ENCODE results near the gene ACR. TPM values are rescaled to one million over a fixed set of nuclear protein-coding genes. Genes with fewer than 3 reads are reported as not detected.
"Not testable (repeated sequence)": the region's sequence is repeated elsewhere in the genome, so short reads cannot be mapped to it uniquely, and the experiment has no call there.

The ACR gene
- total RNA-seq, 2 experiments from 2014 or later: not detected

DNA sequence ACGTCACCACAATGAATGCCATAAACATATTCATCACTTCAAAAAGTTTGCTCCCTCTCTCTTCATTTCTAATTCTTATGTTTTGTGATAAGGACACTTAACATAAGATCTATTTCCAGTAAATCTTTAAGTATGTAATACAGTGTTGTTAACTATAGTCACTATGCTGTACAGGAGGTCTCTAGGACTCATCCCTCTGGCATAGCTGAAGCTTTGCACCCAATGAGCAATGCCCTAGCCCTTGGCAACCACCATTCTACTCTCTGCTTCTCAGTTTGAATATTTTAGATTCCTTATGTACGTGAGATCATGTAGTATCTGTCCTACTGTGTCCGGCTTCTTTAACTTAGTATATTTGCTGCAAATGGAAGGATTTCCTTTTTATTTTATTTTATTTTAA lies 26.3 kb downstream of the ACR start:
- DNase-seq; H3K36me3 Mint-ChIP-seq (ENCODE audit: low read depth); CTCF ChIA-PET; H3K4me1 Mint-ChIP-seq; H3K4me3 Mint-ChIP-seq; H3K27me3 Mint-ChIP-seq; H3K9me3 Mint-ChIP-seq; POLR2A ChIA-PET; H3K27ac Mint-ChIP-seq: not testable (repeated sequence)

DNA sequence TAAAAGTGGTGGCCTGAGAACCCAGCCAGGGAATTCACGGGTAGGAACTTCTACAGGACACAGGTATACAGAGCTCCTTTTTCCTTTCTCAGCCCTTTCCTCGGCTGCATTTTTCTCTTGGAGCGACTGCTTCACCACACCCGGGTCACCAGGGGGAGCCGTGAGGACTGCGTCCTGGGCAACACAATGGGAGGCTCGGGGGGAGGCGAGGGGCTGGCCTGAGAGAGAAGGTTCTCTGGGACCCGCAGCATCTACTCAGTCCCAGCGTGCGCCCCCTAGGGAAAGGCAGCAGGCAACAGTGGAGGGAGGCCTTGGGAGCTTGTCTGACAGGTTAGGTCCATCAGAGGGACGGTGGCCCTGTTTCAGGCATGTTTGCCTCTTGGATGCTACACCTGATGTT lies 37.1 kb downstream of the ACR start:
- DNase-seq; H3K27ac Mint-ChIP-seq; POLR2A ChIA-PET; H3K9me3 Mint-ChIP-seq; H3K36me3 Mint-ChIP-seq (ENCODE audit: low read depth); H3K27me3 Mint-ChIP-seq; CTCF ChIA-PET; H3K4me1 Mint-ChIP-seq; H3K4me3 Mint-ChIP-seq: not testable (repeated sequence)

DNA sequence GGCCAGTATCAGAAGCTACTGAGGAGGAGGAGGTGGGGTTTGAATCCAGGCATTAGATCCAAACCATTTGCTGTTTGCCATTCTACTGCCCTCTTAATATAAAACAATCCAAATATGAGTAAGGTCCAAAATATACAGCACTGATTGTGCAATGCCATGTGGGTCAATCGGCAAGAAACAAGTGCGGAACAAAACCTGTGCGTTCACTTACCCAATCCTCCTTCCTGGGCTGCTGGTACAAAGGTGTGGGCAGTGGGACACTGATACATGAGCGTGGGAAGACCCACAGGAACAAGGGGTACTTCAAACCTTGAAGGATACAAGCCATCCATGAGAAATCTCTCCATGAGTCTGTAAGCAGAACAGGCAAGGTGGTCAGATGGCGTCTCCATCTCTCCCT lies 39.6 kb downstream of the ACR start:
- H3K4me3 Mint-ChIP-seq; DNase-seq; H3K36me3 Mint-ChIP-seq (ENCODE audit: low read depth); H3K27ac Mint-ChIP-seq; H3K9me3 Mint-ChIP-seq; POLR2A ChIA-PET; CTCF ChIA-PET; H3K27me3 Mint-ChIP-seq: not testable (repeated sequence)
- peaks cover 10% of the 10 kb centered on the region for H3K4me1 Mint-ChIP-seq

DNA sequence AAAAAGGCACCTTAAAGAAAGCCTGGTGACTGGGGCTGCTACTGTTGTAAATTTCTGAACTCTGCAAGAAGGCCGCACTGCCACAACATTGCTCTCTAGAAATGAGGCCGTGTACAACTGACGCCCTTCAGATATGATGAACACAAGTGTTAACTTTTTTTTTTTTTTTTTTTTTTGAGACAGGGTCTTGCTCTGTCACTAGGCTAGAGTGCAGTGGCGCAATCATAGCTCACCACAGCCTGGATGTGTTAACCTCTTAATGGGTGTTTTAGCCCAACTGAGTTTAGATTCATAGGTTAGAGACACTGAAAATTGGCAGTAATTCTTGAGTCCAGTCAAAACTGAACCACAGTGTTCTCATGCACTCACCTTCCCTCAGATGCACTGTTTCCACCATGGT lies 42.2 kb downstream of the ACR start:
- H3K4me3 Mint-ChIP-seq; H3K9me3 Mint-ChIP-seq; H3K27ac Mint-ChIP-seq; H3K36me3 Mint-ChIP-seq (ENCODE audit: low read depth); CTCF ChIA-PET; H3K27me3 Mint-ChIP-seq; DNase-seq; POLR2A ChIA-PET: not testable (repeated sequence)
- peaks cover 14% of the 10 kb centered on the region for H3K4me1 Mint-ChIP-seq

DNA sequence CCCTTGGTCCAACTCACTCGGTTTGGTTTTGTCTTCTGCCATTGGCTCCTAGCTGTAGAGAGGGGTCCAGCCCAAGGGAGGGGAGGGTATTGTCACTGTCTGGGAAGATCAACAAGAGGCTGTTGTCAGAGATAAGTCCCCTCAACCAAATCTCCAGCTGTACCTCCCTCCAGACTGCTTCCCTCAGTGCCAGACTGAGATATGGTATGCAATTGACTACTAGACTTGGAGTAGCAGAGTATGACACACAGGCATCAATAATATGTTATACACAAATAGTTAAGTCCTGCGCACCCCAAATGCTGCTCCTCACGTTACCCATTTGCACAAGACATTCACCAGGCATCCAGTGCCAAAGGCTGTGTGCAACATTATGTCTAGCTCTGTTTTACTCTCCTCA lies 44.2 kb downstream of the ACR start:
- H3K27ac Mint-ChIP-seq; POLR2A ChIA-PET; H3K9me3 Mint-ChIP-seq; H3K27me3 Mint-ChIP-seq; CTCF ChIA-PET; H3K36me3 Mint-ChIP-seq (ENCODE audit: low read depth); DNase-seq: not testable (repeated sequence)
- peak overlapping the region; percentile 68 for H3K4me3 Mint-ChIP-seq
- peaks cover 14% of the 10 kb centered on the region for H3K4me1 Mint-ChIP-seq

DNA sequence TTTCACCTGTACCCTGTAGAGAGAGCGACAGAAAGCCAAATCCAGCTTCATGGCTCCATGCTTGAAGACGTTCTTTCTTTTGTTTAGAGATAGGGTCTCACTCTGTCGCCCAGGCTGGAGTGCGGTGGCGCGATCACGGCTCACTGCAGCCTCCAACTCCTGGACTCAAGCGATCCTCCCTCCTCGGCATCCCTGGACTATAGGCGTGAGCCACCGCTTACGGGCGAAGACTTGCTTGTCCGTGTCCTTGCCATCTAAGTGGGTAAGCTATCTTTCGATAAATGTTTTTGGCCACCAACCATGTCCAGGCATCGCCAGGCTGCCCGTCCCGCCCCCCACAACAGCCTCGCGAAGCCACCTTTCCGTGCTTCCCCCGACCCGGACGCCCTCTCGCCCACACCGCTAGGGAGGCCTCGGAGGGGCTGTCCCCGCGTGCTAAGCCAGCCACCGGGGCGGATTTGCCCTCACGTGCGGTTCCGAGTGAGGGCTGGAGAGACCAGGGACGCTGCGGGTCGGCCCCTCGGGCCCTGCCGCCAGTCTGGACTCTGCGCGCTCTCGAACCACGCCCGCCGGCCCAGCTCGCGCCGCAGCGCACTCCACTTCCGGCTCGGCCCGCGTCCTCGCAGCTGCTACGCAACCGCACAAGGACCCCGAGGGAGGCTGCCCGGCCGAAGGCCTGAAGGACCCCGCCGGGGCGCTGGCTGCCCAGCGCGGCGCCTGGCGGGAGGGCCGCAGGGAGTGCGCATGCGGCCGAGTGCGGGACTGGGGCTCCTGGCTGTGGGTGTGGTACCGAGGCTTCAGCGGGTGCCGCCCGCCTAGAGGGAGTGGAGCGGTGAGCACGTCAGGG lies 45.3 kb downstream of the ACR start, which contains the start of gene RABL2B:
Gene RABL2B, minus strand, starts transcription at position 604 of the 847 bp plus-strand sequence. CDS start 1,342 bp downstream, outside the sequence.
- CTCF ChIA-PET: interaction anchor here (0.6 kb wide), 1 partner anchor 26 kb away, joined by 3 read pairs; no protein-coding TSS in a partner anchor
- H3K9me3 Mint-ChIP-seq; H3K36me3 Mint-ChIP-seq (ENCODE audit: low read depth); H3K27ac Mint-ChIP-seq; H3K27me3 Mint-ChIP-seq; POLR2A ChIA-PET: not testable (repeated sequence)
- peak within 1 kb of the TSS; percentile 79 for H3K4me3 Mint-ChIP-seq
- DNase-seq: peak; percentile 91
- H3K4me1 Mint-ChIP-seq: peaks cover 14% of the 10 kb centered on the region

DNA sequence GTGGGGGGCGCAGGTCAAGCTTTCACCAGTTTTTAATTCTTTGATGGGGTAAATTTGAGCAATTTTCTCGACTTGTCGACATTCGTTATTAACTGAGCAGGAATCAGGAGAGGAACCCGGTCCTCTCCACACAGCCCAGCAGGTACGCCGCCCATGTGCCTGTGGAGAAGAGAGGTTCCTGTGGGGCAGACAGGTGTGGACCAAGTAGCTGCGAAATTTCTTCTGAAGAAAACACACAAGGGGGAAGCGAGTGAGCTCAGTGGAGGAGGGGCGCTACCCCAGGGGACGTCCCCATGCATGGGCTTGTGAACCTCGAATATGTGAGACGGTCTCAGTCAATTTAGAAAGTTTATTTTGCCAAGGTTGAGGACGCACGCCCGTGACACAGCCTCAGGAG lies 45.9 kb downstream of the ACR start:
- POLR2A ChIA-PET; H3K36me3 Mint-ChIP-seq (ENCODE audit: low read depth); H3K27me3 Mint-ChIP-seq; H3K9me3 Mint-ChIP-seq; DNase-seq; H3K27ac Mint-ChIP-seq: not testable (repeated sequence)
- Mint-ChIP-seq H3K4me1 (peaks cover 14% of the 10 kb centered on the region), H3K4me3 (peak overlapping the region; percentile 79)
- CTCF ChIA-PET: interaction anchor here (0.6 kb wide), 1 partner anchor 27 kb away, joined by 3 read pairs; no protein-coding TSS in a partner anchor

DNA sequence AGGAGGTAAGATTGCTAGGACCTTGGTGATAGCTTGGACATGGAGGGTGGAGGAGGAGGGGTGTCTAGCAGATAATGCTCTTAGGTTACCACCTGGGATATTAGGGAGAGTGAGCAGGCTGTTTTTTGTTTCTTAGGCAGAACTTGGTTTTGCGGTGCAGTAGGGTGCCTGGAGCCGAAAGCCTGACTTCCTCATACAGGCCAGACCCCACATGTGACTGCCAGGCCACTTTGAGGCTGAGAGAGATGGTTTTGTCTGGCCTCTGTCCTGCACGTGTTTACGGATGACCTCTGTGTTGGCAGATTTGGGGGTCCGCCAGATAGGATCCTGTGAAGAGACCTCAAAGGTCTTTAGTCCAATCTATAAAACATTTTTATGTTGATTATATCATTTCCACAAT lies 47.3 kb downstream of the ACR start:
- POLR2A ChIA-PET; H3K36me3 Mint-ChIP-seq (ENCODE audit: low read depth); H3K27me3 Mint-ChIP-seq; H3K27ac Mint-ChIP-seq; DNase-seq; H3K4me3 Mint-ChIP-seq; H3K9me3 Mint-ChIP-seq; CTCF ChIA-PET: not testable (repeated sequence)
- H3K4me1 Mint-ChIP-seq: peaks cover 13% of the 10 kb centered on the region

GRCh38 chr22:50786936-50787335 lies 48.9 kb downstream of the ACR start:
- H3K36me3 Mint-ChIP-seq (ENCODE audit: low read depth); DNase-seq; CTCF ChIA-PET; H3K27ac Mint-ChIP-seq; POLR2A ChIA-PET; H3K4me3 Mint-ChIP-seq; H3K4me1 Mint-ChIP-seq; H3K9me3 Mint-ChIP-seq; H3K27me3 Mint-ChIP-seq: not testable (repeated sequence)

Other genes starting within 250 kb of the ACR start
- gene LMF2, start 230.5 kb upstream of the ACR start, total RNA-seq: 100 to 1,000 TPM; 111 to 114 TPM
- 100 to 1,000 TPM; 105 to 108 TPM for gene NCAPH2, start 230.0 kb upstream of the ACR start, total RNA-seq
- 1 to 10 TPM; 6.4 to 7.0 TPM for gene SCO2, start 212.6 kb upstream of the ACR start, total RNA-seq
- gene TYMP, start 208.2 kb upstream of the ACR start, total RNA-seq: 10 to 100 TPM; 89.1 to 90.2 TPM
- 1 to 10 TPM; 8.0 to 8.4 TPM for gene KLHDC7B, start 192.3 kb upstream of the ACR start, total RNA-seq
- gene SYCE3, start 175.3 kb upstream of the ACR start, total RNA-seq: under 1 TPM; 0.58 to 0.71 TPM
- gene CPT1B, start 159.8 kb upstream of the ACR start, total RNA-seq: 10 to 100 TPM; 60.8 to 60.9 TPM
- 100 to 1,000 TPM; 101 to 111 TPM for gene CHKB, start 155.4 kb upstream of the ACR start, total RNA-seq
- gene MAPK8IP2, start 137.4 kb upstream of the ACR start, total RNA-seq: under 1 TPM; 0.15 to 0.18 TPM
- gene ARSA, start 110.1 kb upstream of the ACR start, total RNA-seq: 10 to 100 TPM; 63.1 to 65.0 TPM
- gene SHANK3, start 65.4 kb upstream of the ACR start, total RNA-seq: under 1 TPM in 1 of 2 experiments, not detected in 1; 0.08 TPM
- 10 to 100 TPM; 16.6 to 20.2 TPM for gene RABL2B, start 45.4 kb downstream of the ACR start, total RNA-seq